ENCODE results near the gene QPRT. TPM values are rescaled to one million over a fixed set of nuclear protein-coding genes. Genes with fewer than 3 reads are reported as not detected.
A peak's percentile ranks its signal among the peaks of the same experiment; 100 is the strongest.

Gene QPRT
- total and polyA plus RNA-seq, 4 donors: 79.4 to 143 (median 100) TPM

DNA sequence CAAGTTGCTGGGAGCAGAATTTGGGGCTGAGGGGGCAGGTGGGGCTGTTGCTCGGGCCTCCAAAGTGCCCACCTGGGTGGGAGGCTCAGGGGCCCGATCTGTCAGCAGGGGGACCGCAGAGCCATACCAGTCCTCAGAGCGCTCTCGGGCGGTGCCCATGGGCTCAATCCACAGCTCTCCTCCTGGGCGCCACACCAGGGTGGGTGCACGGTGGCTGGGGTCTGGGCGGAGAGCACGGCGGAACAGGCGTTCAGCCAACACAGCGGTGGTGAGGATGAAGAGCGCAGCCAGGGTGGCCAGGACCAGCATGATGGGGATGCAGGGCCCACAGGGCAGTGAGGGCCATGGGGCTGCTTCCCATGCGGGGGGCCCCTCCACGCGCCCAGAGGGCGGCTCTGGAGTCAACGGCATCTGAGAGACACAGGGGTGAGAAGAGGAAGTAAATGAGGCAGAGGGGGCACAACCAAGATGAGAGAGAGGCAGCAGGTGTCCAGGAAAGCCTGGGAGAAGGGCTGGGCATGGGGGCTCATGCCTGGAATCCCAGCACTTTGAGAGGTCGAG lies 65.6 kb downstream of the QPRT start:
- Histone ChIP-seq H3K4me1 (ENCODE audit: control insufficient read depth in 4 of 4, insufficient read depth in 4 of 4, low read length in 3 of 4) (no peaks in the 10 kb centered on the region), H3K36me3 (ENCODE audit: control insufficient read depth in 4 of 4, insufficient read depth in 3 of 4, low read depth in 1 of 4, low read length in 3 of 4) (no peaks in the 10 kb centered on the region), H3K27ac (ENCODE audit: low read depth in 1 of 2, low read length in 2 of 2) (peak overlapping the region in 1 of 2 donors; percentile 44), H3K27me3 (ENCODE audit: control insufficient read depth in 4 of 4, insufficient read depth in 4 of 4, low read length in 3 of 4) (no peaks in the 10 kb centered on the region), H3K9ac (ENCODE audit: low read depth in 1 of 2, low read length in 2 of 2) (peak overlapping the region in 1 of 2 donors; percentile 12), H3K4me3 (ENCODE audit: low read depth in 1 of 3, low read length in 3 of 3) (no peak overlapping the region), H3K9me3 (ENCODE audit: control insufficient read depth in 4 of 4, low read length in 3 of 4) (no peaks in the 10 kb centered on the region)
- TF ChIP-seq, protein P1, sequence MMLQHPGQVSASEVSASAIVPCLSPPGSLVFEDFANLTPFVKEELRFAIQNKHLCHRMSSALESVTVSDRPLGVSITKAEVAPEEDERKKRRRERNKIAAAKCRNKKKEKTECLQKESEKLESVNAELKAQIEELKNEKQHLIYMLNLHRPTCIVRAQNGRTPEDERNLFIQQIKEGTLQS (IDR thresholded peaks at IDR 0.05): no peak
- TF ChIP-seq FOXA2 (IDR thresholded peaks at IDR 0.05) (no peak), TAF1 (conservative IDR thresholded peaks at IDR 0.05) (no peak), NR2F2 (IDR thresholded peaks at IDR 0.05) (no peak), YY1 (IDR thresholded peaks at IDR 0.05) (no peak), JUND (IDR thresholded peaks at IDR 0.05) (no peak), HNF4G (IDR thresholded peaks at IDR 0.05) (no peak), SP1 (IDR thresholded peaks at IDR 0.05) (no peak), FOXA1 (IDR thresholded peaks at IDR 0.05) (no peak), RAD21 (IDR thresholded peaks at IDR 0.05) (no peak)
- TF ChIP-seq, protein P2, sequence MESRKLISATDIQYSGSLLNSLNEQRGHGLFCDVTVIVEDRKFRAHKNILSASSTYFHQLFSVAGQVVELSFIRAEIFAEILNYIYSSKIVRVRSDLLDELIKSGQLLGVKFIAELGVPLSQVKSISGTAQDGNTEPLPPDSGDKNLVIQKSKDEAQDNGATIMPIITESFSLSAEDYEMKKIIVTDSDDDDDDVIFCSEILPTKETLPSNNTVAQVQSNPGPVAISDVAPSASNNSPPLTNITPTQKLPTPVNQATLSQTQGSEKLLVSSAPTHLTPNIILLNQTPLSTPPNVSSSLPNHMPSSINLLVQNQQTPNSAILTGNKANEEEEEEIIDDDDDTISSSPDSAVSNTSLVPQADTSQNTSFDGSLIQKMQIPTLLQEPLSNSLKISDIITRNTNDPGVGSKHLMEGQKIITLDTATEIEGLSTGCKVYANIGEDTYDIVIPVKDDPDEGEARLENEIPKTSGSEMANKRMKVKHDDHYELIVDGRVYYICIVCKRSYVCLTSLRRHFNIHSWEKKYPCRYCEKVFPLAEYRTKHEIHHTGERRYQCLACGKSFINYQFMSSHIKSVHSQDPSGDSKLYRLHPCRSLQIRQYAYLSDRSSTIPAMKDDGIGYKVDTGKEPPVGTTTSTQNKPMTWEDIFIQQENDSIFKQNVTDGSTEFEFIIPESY (IDR thresholded peaks at IDR 0.05): no peak
- TF ChIP-seq, protein P3, sequence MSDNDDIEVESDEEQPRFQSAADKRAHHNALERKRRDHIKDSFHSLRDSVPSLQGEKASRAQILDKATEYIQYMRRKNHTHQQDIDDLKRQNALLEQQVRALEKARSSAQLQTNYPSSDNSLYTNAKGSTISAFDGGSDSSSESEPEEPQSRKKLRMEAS (IDR thresholded peaks at IDR 0.05): no peak
- TF ChIP-seq, protein P4, sequence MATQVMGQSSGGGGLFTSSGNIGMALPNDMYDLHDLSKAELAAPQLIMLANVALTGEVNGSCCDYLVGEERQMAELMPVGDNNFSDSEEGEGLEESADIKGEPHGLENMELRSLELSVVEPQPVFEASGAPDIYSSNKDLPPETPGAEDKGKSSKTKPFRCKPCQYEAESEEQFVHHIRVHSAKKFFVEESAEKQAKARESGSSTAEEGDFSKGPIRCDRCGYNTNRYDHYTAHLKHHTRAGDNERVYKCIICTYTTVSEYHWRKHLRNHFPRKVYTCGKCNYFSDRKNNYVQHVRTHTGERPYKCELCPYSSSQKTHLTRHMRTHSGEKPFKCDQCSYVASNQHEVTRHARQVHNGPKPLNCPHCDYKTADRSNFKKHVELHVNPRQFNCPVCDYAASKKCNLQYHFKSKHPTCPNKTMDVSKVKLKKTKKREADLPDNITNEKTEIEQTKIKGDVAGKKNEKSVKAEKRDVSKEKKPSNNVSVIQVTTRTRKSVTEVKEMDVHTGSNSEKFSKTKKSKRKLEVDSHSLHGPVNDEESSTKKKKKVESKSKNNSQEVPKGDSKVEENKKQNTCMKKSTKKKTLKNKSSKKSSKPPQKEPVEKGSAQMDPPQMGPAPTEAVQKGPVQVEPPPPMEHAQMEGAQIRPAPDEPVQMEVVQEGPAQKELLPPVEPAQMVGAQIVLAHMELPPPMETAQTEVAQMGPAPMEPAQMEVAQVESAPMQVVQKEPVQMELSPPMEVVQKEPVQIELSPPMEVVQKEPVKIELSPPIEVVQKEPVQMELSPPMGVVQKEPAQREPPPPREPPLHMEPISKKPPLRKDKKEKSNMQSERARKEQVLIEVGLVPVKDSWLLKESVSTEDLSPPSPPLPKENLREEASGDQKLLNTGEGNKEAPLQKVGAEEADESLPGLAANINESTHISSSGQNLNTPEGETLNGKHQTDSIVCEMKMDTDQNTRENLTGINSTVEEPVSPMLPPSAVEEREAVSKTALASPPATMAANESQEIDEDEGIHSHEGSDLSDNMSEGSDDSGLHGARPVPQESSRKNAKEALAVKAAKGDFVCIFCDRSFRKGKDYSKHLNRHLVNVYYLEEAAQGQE (IDR thresholded peaks at IDR 0.05): no peak
- no peak for DNase-seq (ENCODE audit: low spot score)
- 89% methylated on average over 20 of the region's 20 CpGs for WGBS

DNA sequence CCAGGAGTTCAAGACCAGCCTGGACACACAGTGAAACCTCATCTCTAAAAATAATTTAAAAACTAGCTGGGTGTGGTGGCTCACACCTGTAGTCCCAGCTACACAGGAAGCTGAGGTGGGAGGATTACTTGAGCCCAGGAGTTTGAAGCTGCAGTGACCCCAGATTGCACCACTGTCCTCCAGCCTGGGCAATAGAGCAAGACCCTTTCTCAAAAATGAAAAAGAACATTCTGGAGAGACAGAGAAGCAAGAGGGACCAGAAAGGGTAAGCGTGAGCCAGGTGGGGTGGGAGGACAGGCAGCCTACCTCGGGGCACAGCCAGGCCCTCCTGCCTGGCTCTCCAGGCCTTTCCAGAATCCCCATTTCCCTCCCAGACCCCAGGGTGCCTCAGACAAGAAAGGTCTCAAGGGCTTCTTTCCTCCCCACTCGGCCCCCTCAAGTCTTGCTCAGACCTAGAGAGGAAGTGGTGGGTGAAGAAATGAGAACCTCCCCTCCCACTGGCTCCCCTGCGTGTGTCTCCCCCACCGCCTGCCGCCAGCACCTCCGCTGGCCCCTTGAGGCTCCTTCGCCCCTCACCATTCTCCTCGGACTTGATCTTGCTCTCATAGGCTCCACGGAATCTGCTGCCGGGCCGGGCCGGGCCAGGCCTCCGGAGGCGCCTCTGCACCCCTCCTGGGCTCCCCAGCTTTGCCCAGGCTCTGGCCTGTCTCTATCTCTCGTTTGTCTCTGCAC lies 66.3 kb downstream of the QPRT start:
- no peak for DNase-seq (ENCODE audit: low spot score)
- Histone ChIP-seq H3K27me3 (ENCODE audit: control insufficient read depth in 4 of 4, insufficient read depth in 4 of 4, low read length in 3 of 4) (no peaks in the 10 kb centered on the region), H3K9ac (ENCODE audit: low read depth in 1 of 2, low read length in 2 of 2) (peak overlapping the region in 1 of 2 donors; percentile 12), H3K27ac (ENCODE audit: low read depth in 1 of 2, low read length in 2 of 2) (peak overlapping the region; percentile 28 to 44), H3K36me3 (ENCODE audit: control insufficient read depth in 4 of 4, insufficient read depth in 3 of 4, low read depth in 1 of 4, low read length in 3 of 4) (no peaks in the 10 kb centered on the region), H3K4me1 (ENCODE audit: control insufficient read depth in 4 of 4, insufficient read depth in 4 of 4, low read length in 3 of 4) (no peaks in the 10 kb centered on the region), H3K4me3 (ENCODE audit: low read depth in 1 of 3, low read length in 3 of 3) (peak overlapping the region in 1 of 3 donors; percentile 27), H3K9me3 (ENCODE audit: control insufficient read depth in 4 of 4, low read length in 3 of 4) (no peaks in the 10 kb centered on the region)
- WGBS: 72% methylated on average over 16 of the region's 16 CpGs
- TF ChIP-seq YY1 (IDR thresholded peaks at IDR 0.05) (no peak), RAD21 (IDR thresholded peaks at IDR 0.05) (no peak), HNF4A (conservative IDR thresholded peaks at IDR 0.05) (no peak), HNF4G (IDR thresholded peaks at IDR 0.05) (no peak), SP1 (IDR thresholded peaks at IDR 0.05) (no peak), GABPA (IDR thresholded peaks at IDR 0.05 in 1 of 2, conservative IDR thresholded peaks at IDR 0.05 in 1 of 2) (no peak), RXRA (IDR thresholded peaks at IDR 0.05) (no peak), TAF1 (conservative IDR thresholded peaks at IDR 0.05) (no peak), NR2F2 (IDR thresholded peaks at IDR 0.05) (no peak), EGR1 (IDR thresholded peaks at IDR 0.05; ENCODE audit: low read depth in 2 of 2) (no peak)
- TF ChIP-seq, protein P4 (IDR thresholded peaks at IDR 0.05): no peak
- TF ChIP-seq, protein P1 (IDR thresholded peaks at IDR 0.05): no peak
- TF ChIP-seq, protein P2 (IDR thresholded peaks at IDR 0.05): no peak

Data from liver (tissue), 9 donors.